Esophagus muscularis mucosa (tissue), 4 donors: Measurements from ENCODE around the gene CPEB4. TPM values are rescaled to one million over a fixed set of nuclear protein-coding genes. Genes with fewer than 3 reads are reported as not detected.

Source experiments
- DNase-seq: peaks from one replicate; pipeline ENCODE4 v3.0.0-alpha.2; 2017; ENCODE audit errors: extremely low spot score
- H3K27ac ChIP-seq, 4 donors: fragments of 200-600 bp; sonication (generic); replicated peaks in 1 of 4; 1 replicate in 3 of 4; 2 replicates in 1 of 4; pipeline ENCODE4 v1.5.1; 2016 to 2019; ENCODE audit warnings: mild to moderate bottlenecking in 1 of 4
- H3K27me3 ChIP-seq, 4 donors: fragments of 200-600 bp; sonication (generic); one replicate each; pipeline versions ENCODE4 v1.5.1 to v1.6.0; 2016 to 2019
- H3K36me3 ChIP-seq, 4 donors: fragments of 200-600 bp; sonication (generic); one replicate each; pipeline ENCODE4 v1.5.1; 2016 to 2019
- H3K4me1 ChIP-seq, 4 donors: fragments of 200-600 bp; sonication (generic); one replicate each; pipeline ENCODE4 v1.5.1; 2016 to 2019
- H3K4me3 ChIP-seq, 4 donors: fragments of 200-600 bp; sonication (generic); 1 replicate in 2 of 4; 2 replicates in 2 of 4; pipeline ENCODE4 v1.5.1; 2016 to 2019; ENCODE audit warnings: mild to moderate bottlenecking in 4 of 4, moderate library complexity in 1 of 4
- H3K9me3 ChIP-seq, 4 donors: fragments of 200-600 bp; sonication (generic); 1 replicate in 3 of 4; 2 replicates in 1 of 4; pipeline ENCODE4 v1.5.1; 2016 to 2019
- CTCF ChIP-seq, 3 experiments: fragments of 200-600 bp in 2 of 3; fragments of 450-650 bp in 1 of 3; sonication (generic) in 2 of 3; IDR thresholded peaks; one replicate each; pipeline ENCODE4 v1.5.1; 2017 to 2019; ENCODE audit warnings: antibody characterized with exemption in 3 of 3, mild to moderate bottlenecking in 2 of 3, moderate library complexity in 1 of 3
- EP300 ChIP-seq: sonication (generic); formaldehyde crosslinking; IDR thresholded peaks from one replicate; pipeline ENCODE4 v1.6.1; 2017; ENCODE audit warnings: antibody characterized with exemption
- POLR2A ChIP-seq: fragments of 450-650 bp; IDR thresholded peaks from one replicate; pipeline ENCODE4 v1.6.1; 2017; ENCODE audit warnings: antibody characterized with exemption, moderate library complexity, mild to moderate bottlenecking, low read depth
- POLR2AphosphoS5 ChIP-seq, 2 donors: sonication (generic); formaldehyde crosslinking; IDR thresholded peaks; one replicate each; pipeline ENCODE4 v1.6.1; 2017; ENCODE audit warnings: antibody characterized with exemption in 2 of 2
- WGBS: methylation state at CpG from one replicate; pipeline ENCODE4 v1.1.5; 2018; 5-methylcytosine and 5-hydroxymethylcytosine counted together
- intact Hi-C: fragments of 100-400 bp; cut with DNase I; formaldehyde crosslinking; loops from one replicate; pipeline ENCODE4 v1.15.1; 2023
- total RNA-seq, 4 donors: library from RNA; depleted of rRNA; stranded (reverse); fragments of >200 nt; gene quantifications; one replicate each; pipeline versions ENCODE4 v1.1.0 to v1.2.1, GENCODE V29; 2016

Gene CPEB4
- total RNA-seq, 4 donors from 2014 or later, result 44.9 to 96.4 (median 54.4) TPM

- Histone ChIP-seq H3K9me3 (no peaks in the 10 kb centered on the region), H3K27ac (no peak overlapping the region), H3K27me3 (no peaks in the 10 kb centered on the region), H3K4me3 (no peak overlapping the region), H3K36me3 (peaks cover 15 to 55% (median 40%) of the 10 kb centered on the region in 4 donors), H3K4me1 (peaks cover 24 to 38% (median 30%) of the 10 kb centered on the region in 4 donors)
- WGBS, result 90% methylated on average over 2 of the region's 2 CpGs
- TF ChIP-seq POLR2AphosphoS5 (IDR thresholded peaks at IDR 0.05), result no peak
- no peak for TF ChIP-seq EP300
- TF ChIP-seq CTCF (IDR thresholded peaks at IDR 0.05), result no peak
- no peak for TF ChIP-seq POLR2A
- intact Hi-C loops, result no loop called here
- DNase-seq, result no peak
Observed at GRCh38 chr5:173945160-173945559, 57.0 kb downstream of the CPEB4 start.

- H3K9me3 ChIP-seq, result no peaks in the 10 kb centered on the region
- H3K27ac ChIP-seq, result no peak overlapping the region
- peaks cover 23 to 67% (median 50%) of the 10 kb centered on the region in 4 donors for H3K36me3 ChIP-seq
- H3K27me3 ChIP-seq, result no peaks in the 10 kb centered on the region
- TF ChIP-seq POLR2A (no peak), CTCF (IDR thresholded peaks at IDR 0.05) (no peak), EP300 (no peak), POLR2AphosphoS5 (IDR thresholded peaks at IDR 0.05) (no peak)
- H3K4me3 ChIP-seq, result no peak overlapping the region
- WGBS, result 92% methylated on average over 2 of the region's 2 CpGs
- peaks cover 24 to 41% (median 29%) of the 10 kb centered on the region in 4 donors for H3K4me1 ChIP-seq
- no peak for DNase-seq
- intact Hi-C loops, result no loop called here
Observed at GRCh38 chr5:173946323-173946722, 58.2 kb downstream of the CPEB4 start.

- intact Hi-C loops, result no loop called here
- Histone ChIP-seq H3K36me3 (peaks cover 30 to 89% (median 66%) of the 10 kb centered on the region in 4 donors), H3K27me3 (no peaks in the 10 kb centered on the region), H3K27ac (no peak overlapping the region), H3K4me3 (no peak overlapping the region), H3K9me3 (no peaks in the 10 kb centered on the region), H3K4me1 (peaks cover 9 to 29% (median 24%) of the 10 kb centered on the region in 4 donors)
- no peak for DNase-seq
- 58% methylated on average over 2 of the region's 2 CpGs for WGBS
- TF ChIP-seq POLR2A (no peak), EP300 (no peak), POLR2AphosphoS5 (IDR thresholded peaks at IDR 0.05) (no peak), CTCF (IDR thresholded peaks at IDR 0.05) (no peak)
Observed at GRCh38 chr5:173950829-173951228, 62.7 kb downstream of the CPEB4 start.

GRCh38 chr5:173953528-173954090, 65.5 kb downstream of the CPEB4 start:
- Histone ChIP-seq H3K27me3 (no peaks in the 10 kb centered on the region), H3K27ac (peak overlapping the region in 3 of 4 donors; percentile 75 to 81 (median 76)), H3K9me3 (no peaks in the 10 kb centered on the region), H3K4me3 (no peak overlapping the region), H3K36me3 (peaks cover 23 to 86% (median 54%) of the 10 kb centered on the region in 4 donors), H3K4me1 (peaks cover 9 to 38% (median 29%) of the 10 kb centered on the region in 4 donors)
- WGBS, result 74% methylated on average over 5 of the region's 5 CpGs
- intact Hi-C loops, result no loop called here
- no peak for DNase-seq
- no peak for TF ChIP-seq EP300
- no peak for TF ChIP-seq POLR2A
- TF ChIP-seq CTCF (IDR thresholded peaks at IDR 0.05), result no peak
- no peak for TF ChIP-seq POLR2AphosphoS5 (IDR thresholded peaks at IDR 0.05)
